Measurements from ENCODE around the gene DEFB108B.
"Not testable (repeated sequence)": the region's sequence is repeated elsewhere in the genome, so short reads cannot be mapped to it uniquely, and the experiment has no call there.

DEFB108B gene

GRCh38 chr11:71821539-71821938 is 11.5 kb upstream of the DEFB108B start:
- not testable (repeated sequence) for DNase-seq

GRCh38 chr11:71829247-71829646 is 3.8 kb upstream of the DEFB108B start:
- not testable (repeated sequence) for DNase-seq

- DNase-seq = not testable (repeated sequence)
Observed at GRCh38 chr11:71829686-71830085, 3.3 kb upstream of the DEFB108B start.

- DNase-seq = not testable (repeated sequence)
Observed at GRCh38 chr11:71842720-71843119, 9.7 kb downstream of the DEFB108B start.

GRCh38 chr11:71843355-71843754 is 10.4 kb downstream of the DEFB108B start:
- DNase-seq = not testable (repeated sequence)

- no peak for DNase-seq
Observed at GRCh38 chr11:71843858-71844257, 10.9 kb downstream of the DEFB108B start.

GRCh38 chr11:71853895-71854294 is 20.9 kb downstream of the DEFB108B start:
- DNase-seq = not testable (repeated sequence)

GRCh38 chr11:71855880-71856279 is 22.9 kb downstream of the DEFB108B start:
- DNase-seq = not testable (repeated sequence)

GRCh38 chr11:71860835-71861234 is 27.8 kb downstream of the DEFB108B start:
- DNase-seq = not testable (repeated sequence)

- peak; percentile 81 for DNase-seq
Observed at GRCh38 chr11:71863978-71864627, 31.1 kb downstream of the DEFB108B start.

GRCh38 chr11:71867209-71867608 is 34.2 kb downstream of the DEFB108B start:
- peak; percentile 21 for DNase-seq

- not testable (repeated sequence) for DNase-seq
Observed at GRCh38 chr11:71869931-71870330, 36.9 kb downstream of the DEFB108B start.

GRCh38 chr11:71870661-71871060 is 37.7 kb downstream of the DEFB108B start:
- not testable (repeated sequence) for DNase-seq

- not testable (repeated sequence) for DNase-seq
Observed at GRCh38 chr11:71876262-71876661, 43.3 kb downstream of the DEFB108B start.

GRCh38 chr11:71878059-71878458 is 45.1 kb downstream of the DEFB108B start, which contains the start of gene DEFB131B:
DEFB131B (plus strand) TSS chr11:71878453; CDS start chr11:71878453, 0 bp downstream.
- not testable (repeated sequence) for DNase-seq

GRCh38 chr11:71885806-71886205 is 52.8 kb downstream of the DEFB108B start:
- not testable (repeated sequence) for DNase-seq

Measured in NCI-H82 (cell line).